SW 1271 (cell line): ENCODE results near the gene MAP4K3.

Source experiments
- DNase-seq, 2 experiments: peaks; one replicate each; lab custom pipeline; 2025; lab: John Stamatoyannopoulos, UW

The MAP4K3 gene

GRCh38 chr2:39443009-39443408 is 5.9 kb upstream of the MAP4K3 start:
- DNase-seq = no peak

GRCh38 chr2:39437522-39438296 is 624 bp upstream of the MAP4K3 start:
- DNase-seq = peak in 1 of 2 experiments; percentile 37

- DNase-seq = no peak
These were observed 1.1 kb downstream of the MAP4K3 start for GRCh38 chr2:39435741-39436591.

GRCh38 chr2:39435234-39435633 is 1.9 kb downstream of the MAP4K3 start:
- no peak for DNase-seq

GRCh38 chr2:39434233-39434897 is 2.7 kb downstream of the MAP4K3 start:
- DNase-seq = no peak

GRCh38 chr2:39433586-39434195 is 3.4 kb downstream of the MAP4K3 start:
- DNase-seq = no peak

GRCh38 chr2:39432701-39433100 is 4.4 kb downstream of the MAP4K3 start:
- no peak for DNase-seq

- no peak for DNase-seq
These were observed 5.3 kb downstream of the MAP4K3 start for GRCh38 chr2:39431592-39432316.

- no peak for DNase-seq
These were observed 7.3 kb downstream of the MAP4K3 start for GRCh38 chr2:39429746-39430145.

GRCh38 chr2:39424951-39425350 is 12.1 kb downstream of the MAP4K3 start:
- no peak for DNase-seq

- DNase-seq = no peak
These were observed 14.4 kb downstream of the MAP4K3 start for GRCh38 chr2:39422700-39423099.

- DNase-seq = no peak
These were observed 15.7 kb downstream of the MAP4K3 start for GRCh38 chr2:39421354-39421753.

GRCh38 chr2:39419282-39420223 is 17.5 kb downstream of the MAP4K3 start:
- no peak for DNase-seq

- DNase-seq = no peak
These were observed 18.6 kb downstream of the MAP4K3 start for GRCh38 chr2:39418491-39418890.

- no peak for DNase-seq
These were observed 20.9 kb downstream of the MAP4K3 start for GRCh38 chr2:39416140-39416539.

GRCh38 chr2:39413063-39413737 is 23.9 kb downstream of the MAP4K3 start:
- DNase-seq = no peak

- peak; percentile 77 to 92 for DNase-seq
These were observed 25.7 kb downstream of the MAP4K3 start for GRCh38 chr2:39411181-39411944.

- DNase-seq = no peak
These were observed 27.2 kb downstream of the MAP4K3 start for GRCh38 chr2:39409697-39410389.
